SH-SY5Y (cell line): ENCODE results near the gene GAS5.

Experiments used
- GATA2 ChIP-seq: IDR thresholded peaks from 2 replicates; pipeline ENCODE4 v1.6.1; 2011; ENCODE audit warnings: mild to moderate bottlenecking, low read depth, low read length
- GATA3 ChIP-seq: IDR thresholded peaks from 2 replicates; pipeline ENCODE4 v1.6.1; 2011; ENCODE audit warnings: low read depth, mild to moderate bottlenecking, low read length, moderate library complexity

DNA sequence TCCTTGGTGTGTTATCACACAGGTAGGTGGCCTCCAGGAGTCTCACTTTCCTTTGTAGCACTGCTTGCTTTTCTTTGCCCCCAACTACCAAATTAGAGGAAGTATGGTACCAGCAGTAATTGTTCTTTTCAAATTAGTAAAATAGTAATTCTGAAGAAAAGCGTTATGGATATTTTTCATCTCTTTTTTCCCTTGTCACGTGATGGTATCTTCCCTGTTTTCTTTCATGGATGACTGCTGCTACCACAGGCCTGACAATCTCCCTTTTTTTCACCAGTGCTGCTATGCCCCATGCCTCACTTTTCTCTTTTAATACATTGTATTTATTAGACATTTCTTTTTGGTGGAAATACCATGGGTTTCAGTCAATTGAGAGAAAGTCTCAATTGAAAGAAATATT lies 3.7 kb upstream of the GAS5 start:
- TF ChIP-seq GATA3 = no peak
- no peak for TF ChIP-seq GATA2
